Kidney epithelial cell (primary cell): ENCODE data around the gene DPY19L1. TPM values are rescaled to one million over a fixed set of nuclear protein-coding genes. Genes with fewer than 3 reads are reported as not detected.
"Not testable (repeated sequence)": the region's sequence is repeated elsewhere in the genome, so short reads cannot be mapped to it uniquely, and the experiment has no call there.

Source experiments
- DNase-seq: peaks from one replicate; pipeline ENCODE4 v3.0.0-alpha.2; 2010; ENCODE audit warnings: low read depth
- H3K27me3 ChIP-seq: 2 replicates; pipeline ENCODE4 v1.6.0; 2011; ENCODE audit warnings: low read length; ENCODE audit not compliant: control insufficient read depth, insufficient read depth
- H3K36me3 ChIP-seq: 2 replicates; pipeline ENCODE4 v1.5.1; 2011; ENCODE audit warnings: low read length; ENCODE audit not compliant: control insufficient read depth, insufficient read depth
- H3K4me3 ChIP-seq: 2 replicates; pipeline ENCODE4 v1.5.1; 2011; ENCODE audit warnings: low read depth, mild to moderate bottlenecking, control low read depth, low read length
- total RNA-seq: library from RNA; depleted of rRNA; stranded (reverse); fragments of >200 nt; gene quantifications from 2 replicates; pipeline ENCODE4 v1.2.3, GENCODE V29; 2015
- TF ChIP-seq, protein P1 (sequence below): IDR thresholded peaks from 2 replicates; pipeline ENCODE4 v1.5.1; 2011; ENCODE audit warnings: mild to moderate bottlenecking, moderate library complexity, low read length, control low read depth, inconsistent platforms; ENCODE audit not compliant: insufficient read depth, poor library complexity, severe bottlenecking

The DPY19L1 gene
- 14.7 and 64.3 TPM in 2 replicates for total RNA-seq

DNA sequence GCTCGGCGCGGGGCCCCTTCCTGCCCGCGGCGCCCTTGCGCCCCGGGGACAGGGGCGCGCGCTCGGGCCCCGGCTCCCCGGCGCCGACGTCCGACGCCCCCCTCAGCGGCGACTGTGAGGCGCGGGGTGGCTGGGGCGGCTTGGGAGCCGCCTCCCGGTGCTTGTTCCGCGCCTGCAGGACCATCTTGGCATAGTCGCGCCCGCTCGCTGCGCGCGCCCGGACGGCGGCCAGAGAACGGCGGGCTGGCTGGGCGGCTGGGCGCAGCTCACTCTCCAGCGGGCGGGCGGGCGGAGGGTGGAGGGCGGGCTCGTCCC is at the start of gene DPY19L1:
TSS of gene DPY19L1 (minus strand) at position 275 of the 315 bp plus-strand sequence. CDS start at position 184, 91 bp downstream.
- H3K4me3 ChIP-seq = peak within 1 kb of the TSS; percentile 60
- H3K36me3 ChIP-seq = no peaks in the 10 kb centered on the region
- TF ChIP-seq, protein P1, sequence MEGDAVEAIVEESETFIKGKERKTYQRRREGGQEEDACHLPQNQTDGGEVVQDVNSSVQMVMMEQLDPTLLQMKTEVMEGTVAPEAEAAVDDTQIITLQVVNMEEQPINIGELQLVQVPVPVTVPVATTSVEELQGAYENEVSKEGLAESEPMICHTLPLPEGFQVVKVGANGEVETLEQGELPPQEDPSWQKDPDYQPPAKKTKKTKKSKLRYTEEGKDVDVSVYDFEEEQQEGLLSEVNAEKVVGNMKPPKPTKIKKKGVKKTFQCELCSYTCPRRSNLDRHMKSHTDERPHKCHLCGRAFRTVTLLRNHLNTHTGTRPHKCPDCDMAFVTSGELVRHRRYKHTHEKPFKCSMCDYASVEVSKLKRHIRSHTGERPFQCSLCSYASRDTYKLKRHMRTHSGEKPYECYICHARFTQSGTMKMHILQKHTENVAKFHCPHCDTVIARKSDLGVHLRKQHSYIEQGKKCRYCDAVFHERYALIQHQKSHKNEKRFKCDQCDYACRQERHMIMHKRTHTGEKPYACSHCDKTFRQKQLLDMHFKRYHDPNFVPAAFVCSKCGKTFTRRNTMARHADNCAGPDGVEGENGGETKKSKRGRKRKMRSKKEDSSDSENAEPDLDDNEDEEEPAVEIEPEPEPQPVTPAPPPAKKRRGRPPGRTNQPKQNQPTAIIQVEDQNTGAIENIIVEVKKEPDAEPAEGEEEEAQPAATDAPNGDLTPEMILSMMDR = no peak
- no peaks in the 10 kb centered on the region for H3K27me3 ChIP-seq
- no peak for DNase-seq

DNA sequence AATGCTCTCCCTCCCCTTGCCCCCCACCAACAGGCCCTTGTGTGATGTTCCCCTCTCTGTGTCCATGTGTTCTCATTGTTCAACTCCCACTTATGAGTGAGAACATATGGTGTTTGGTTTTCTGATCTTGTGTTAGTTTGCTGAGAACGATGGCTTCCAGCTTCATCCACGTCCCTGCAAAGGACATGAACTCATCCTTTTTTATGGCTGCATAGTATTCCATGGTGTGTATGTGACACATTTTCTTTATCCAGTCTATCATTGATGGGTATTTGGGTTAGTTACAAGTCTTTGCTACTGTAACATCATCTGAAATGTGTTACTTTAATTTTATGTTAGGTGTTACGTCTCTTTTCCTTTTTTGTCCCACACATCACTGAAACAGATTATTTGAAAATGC is 42.2 kb upstream of the DPY19L1 start:
- H3K36me3 ChIP-seq, DNase-seq, H3K4me3 ChIP-seq, H3K27me3 ChIP-seq: not testable (repeated sequence)

DNA sequence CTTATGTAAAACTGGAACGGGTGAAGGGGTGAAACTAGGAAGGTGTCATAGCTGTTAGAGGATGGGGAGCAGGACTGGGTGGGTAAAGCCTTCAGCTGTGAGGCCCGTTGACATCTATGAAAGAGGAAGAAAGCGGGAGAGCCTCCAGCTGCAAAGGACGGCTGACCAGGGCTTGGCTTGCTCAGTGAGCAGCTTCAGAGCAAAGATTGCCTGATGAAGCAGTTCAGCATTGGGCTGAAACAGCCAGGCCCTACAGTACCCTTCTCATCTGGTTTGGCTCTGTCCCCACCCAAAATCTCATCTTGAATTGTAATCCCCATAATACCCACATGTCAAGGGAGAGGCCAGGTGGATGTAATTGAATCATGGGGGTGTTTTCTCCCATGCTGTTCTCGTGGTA is 36.7 kb upstream of the DPY19L1 start:
- not testable (repeated sequence) for H3K4me3 ChIP-seq, DNase-seq, H3K27me3 ChIP-seq, H3K36me3 ChIP-seq

DNA sequence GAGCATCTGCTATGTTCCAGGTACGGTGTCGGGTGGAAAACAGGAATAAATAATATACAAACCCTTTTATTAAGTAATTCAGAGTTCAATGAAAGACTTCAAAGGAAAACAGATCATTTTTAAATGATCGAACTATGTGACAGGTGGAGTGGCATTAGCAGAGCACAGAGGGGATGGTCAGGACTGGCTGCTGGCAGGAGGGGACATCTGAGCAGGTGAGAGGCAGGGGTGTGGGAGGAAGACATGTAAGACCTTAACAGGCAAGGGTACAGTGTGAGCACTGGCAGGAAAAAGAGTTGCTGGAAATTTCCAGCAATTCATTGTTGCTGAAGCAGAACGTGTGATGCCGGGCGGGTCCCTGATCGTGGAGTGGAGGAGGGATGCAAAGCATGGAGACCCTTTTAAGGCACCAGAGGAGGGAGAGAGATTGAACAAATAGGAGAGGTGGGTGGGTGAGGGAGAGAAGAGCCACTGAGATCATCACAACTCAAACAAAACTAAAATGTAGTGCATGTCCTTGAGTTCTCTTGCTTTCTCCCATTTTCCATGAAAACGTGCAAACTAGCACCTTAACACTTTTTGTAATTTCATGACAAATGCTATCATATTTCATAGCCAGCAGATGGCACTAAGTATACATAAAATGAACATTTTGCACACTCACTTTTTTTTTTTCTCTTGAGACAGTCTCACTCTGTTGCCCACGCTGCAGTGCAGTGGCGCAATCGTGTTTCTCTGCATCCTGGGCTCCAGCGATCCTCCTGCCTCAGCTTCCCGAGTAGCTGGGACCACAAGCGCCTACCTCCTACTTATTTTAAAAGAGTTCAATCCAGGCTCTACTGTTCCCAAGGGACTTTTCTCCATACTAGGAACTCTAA is 35.9 kb upstream of the DPY19L1 start:
- not testable (repeated sequence) for DNase-seq, H3K36me3 ChIP-seq

DNA sequence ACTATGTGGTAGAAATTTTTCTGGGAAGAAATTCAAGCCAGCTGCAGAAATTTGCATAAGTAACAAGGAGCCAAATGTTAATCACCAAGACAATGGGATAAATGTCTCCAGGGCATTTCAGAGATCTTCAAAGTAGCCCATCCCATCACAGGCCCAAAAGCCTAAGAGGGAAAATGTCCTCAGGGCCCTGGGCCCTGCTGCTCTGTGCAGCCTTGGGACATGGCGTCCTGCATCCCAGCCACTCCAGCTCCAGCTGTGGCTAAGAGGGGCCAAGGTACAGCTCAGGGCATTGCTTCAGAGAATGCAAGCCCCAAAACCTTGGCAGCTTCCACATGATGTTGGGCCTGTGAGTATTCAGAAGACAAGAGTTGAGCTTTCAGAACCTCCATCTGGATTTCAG is 31.8 kb upstream of the DPY19L1 start:
- H3K36me3 ChIP-seq, DNase-seq, H3K27me3 ChIP-seq, H3K4me3 ChIP-seq: not testable (repeated sequence)

More for the DNA sequence above, 35.9 kb upstream of the DPY19L1 start:
- H3K4me3 ChIP-seq, H3K27me3 ChIP-seq: not testable (repeated sequence)

DNA sequence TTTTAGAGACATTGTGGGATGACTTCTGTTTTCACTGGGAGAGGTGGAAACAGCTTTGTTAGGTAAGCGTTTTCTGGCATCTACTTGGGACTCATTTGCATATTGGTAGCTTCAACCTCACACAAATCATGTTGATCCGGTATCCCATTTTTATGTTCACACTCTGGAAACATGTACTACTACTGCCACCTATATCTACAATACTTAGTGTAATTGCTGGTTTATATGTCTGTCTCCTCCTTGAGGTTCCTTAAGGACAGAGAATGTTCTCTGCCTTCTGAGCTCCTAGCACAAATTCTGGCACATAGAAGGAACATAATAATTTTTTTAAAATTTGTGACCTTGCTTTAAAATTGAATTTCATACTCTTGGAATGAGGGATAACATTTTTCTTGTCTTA is 28.1 kb upstream of the DPY19L1 start:
- H3K36me3 ChIP-seq, H3K27me3 ChIP-seq, H3K4me3 ChIP-seq, DNase-seq: not testable (repeated sequence)

DNA sequence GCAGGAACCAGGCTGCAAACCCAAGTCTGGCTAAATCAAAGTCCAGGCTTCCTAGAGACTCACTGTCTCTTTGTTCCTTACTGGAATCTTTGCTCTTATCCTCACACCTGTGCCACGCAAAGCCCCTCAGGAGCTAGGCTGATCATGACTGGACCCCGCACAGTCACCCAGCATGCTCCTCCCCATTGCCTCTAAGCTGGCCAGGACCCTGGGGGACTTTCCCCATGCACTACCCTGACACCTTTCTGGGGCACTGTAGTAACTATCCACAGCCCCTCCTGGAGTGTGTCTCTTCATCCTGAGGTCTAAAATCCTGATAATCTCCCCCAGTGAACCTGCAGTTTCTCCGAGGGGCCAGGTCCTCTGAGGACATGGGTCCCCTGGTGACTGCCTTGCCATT is 21.3 kb upstream of the DPY19L1 start:
- H3K36me3 ChIP-seq, H3K27me3 ChIP-seq, DNase-seq, H3K4me3 ChIP-seq: not testable (repeated sequence)

DNA sequence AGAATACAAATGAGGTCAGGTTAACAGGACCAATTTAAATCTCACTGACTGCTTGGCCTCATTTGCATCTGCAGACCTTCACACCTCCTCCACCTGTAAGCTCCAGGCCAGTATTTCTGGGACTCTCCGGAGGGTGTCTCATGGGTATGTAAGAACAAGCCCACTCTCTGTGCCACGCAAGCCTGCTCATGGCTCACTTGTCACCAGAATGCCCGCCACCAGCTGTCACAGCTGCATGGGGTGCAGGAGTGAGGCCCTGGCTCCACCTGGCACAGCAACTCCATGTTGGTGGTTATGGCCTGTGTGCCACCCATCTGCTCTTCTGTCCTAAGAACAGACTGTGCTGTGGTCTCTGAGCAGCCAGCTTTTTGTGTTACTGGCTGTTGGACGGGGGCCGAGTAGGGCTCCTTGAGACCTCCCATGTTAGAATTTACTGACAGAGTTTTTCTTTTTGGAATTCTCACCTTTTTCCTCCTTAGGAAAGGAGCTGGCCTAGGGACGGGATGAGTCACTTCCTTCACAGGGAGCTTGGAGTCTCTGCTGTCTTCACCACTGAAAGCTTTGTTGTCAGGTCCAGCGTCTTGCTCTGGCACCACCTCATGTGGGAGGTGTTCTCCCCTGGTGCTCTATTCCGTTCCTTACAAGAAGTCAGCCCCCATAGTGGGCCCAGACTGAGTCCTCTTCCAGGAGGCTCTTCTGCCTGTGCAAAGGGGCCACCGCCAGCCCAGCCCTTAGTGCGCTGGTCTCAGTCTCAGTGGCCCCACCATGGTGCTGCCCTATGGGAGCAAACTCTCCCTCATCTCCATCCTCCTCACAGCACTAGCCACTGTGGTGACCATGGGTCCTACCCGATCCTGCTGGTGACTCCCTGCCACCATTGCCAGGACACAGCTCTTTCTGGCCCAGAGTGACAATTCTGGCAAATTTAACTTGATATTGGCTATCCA is 20.5 kb upstream of the DPY19L1 start:
- DNase-seq, H3K36me3 ChIP-seq, H3K27me3 ChIP-seq, H3K4me3 ChIP-seq: not testable (repeated sequence)

DNA sequence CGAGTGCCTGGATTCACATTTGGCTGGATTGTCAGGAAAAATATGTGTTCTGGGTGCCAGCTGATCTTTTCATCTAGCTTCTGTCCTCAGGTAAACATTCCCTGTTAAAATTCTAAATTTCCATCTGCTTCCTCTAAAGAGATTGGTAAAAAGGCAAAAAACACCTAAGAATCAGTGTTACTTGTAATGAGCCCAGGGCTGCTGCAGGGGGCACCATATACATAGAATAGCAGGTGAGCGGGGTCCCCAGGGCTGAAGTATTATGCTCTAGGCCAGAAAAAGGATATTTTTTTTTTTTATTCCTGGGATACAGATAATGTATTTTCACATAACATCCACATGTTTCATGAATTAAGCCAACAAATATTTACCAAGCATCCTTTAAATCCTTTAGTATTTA is 18.4 kb upstream of the DPY19L1 start:
- not testable (repeated sequence) for H3K36me3 ChIP-seq, DNase-seq
- TF ChIP-seq, protein P1 = peak; percentile 42

DNA sequence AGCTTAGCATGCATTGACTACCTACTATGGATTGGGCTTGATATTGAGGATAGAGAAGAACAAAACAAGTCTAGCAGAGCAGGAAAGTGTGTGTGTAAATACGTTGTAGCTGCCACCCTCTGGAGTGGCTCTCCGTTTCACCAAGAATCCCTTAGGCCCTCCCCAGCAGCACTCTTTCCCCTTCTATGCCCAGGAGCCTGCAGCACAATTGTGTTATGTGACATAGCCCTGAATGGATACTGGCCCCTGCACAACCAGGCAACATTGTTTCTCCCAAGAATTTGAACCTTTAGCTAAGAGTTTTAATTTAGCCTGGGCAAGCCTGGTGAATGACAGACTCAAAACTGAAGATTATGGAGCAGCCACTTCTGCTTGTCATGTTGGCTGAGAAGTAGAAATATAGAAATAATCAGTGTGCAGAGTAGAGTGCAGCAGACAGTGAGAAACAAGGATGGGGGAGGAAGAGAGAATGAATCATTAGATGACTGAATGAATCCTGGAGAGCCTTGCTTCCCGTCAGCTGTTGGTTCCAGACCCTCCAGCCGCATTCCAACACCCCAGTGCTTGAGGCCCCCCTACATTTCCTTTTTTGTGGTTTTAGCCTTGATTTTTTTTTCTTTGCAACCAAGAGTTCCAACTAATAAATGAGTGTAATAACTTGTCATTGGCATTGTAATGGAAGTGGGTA is 16.3 kb upstream of the DPY19L1 start:
- H3K36me3 ChIP-seq, H3K27me3 ChIP-seq: not testable (repeated sequence)

More for the DNA sequence above, 18.4 kb upstream of the DPY19L1 start:
- H3K27me3 ChIP-seq, H3K4me3 ChIP-seq: not testable (repeated sequence)

DNA sequence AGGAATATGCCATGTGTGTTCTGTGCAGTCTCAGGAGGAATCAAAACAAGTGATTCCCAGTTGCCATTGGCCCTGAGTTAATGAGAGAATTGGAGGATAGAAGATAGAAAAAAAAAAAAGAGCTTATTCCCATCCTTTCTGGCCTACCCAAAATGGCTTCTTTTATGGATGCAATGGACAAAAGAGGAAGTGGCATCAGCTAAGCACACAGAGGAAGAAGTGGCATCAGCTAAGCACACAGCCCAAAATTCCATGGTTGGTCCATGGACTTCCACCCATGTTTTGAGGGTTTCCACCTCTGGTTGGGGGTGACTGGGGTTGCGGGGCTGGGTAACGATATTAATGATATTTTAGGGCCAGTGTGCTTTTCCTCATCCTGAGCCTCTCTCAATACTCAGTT is 11.1 kb upstream of the DPY19L1 start:
- H3K27me3 ChIP-seq, H3K36me3 ChIP-seq, H3K4me3 ChIP-seq, DNase-seq: not testable (repeated sequence)

More for the DNA sequence above, 16.3 kb upstream of the DPY19L1 start:
- not testable (repeated sequence) for DNase-seq, H3K4me3 ChIP-seq

DNA sequence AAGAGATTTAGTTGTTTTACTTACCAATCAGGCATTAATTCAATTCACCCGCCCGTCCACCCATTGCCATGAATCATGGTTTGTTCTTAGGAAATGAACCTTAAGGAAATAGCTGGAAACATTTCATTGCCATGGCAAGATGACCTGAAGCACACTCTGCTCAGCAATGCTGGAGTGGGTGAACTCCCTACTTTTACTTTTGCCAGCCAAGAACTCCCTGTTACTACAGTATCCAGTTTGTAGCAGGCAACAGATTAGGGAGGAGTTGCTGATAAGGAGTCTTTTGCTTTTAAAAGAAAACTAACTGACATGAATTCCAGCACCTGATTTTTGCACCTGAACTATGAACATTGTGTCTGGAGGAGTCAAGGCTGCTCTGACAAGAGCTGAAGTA is 10.6 kb upstream of the DPY19L1 start:
- H3K36me3 ChIP-seq, DNase-seq, H3K27me3 ChIP-seq, H3K4me3 ChIP-seq: not testable (repeated sequence)
